Naive thymus-derived CD4-positive, alpha-beta T cell (primary cell): ENCODE measurements around the gene MKS1. TPM values are rescaled to one million over a fixed set of nuclear protein-coding genes. Genes with fewer than 3 reads are reported as not detected.

ENCODE experiments used
- ATAC-seq: fragments of 150-1000 bp; cut with Tn5 transposase; 2 replicates; pipeline ENCODE4 v1.10.0; 2021; ENCODE audit warnings: mild to moderate bottlenecking, moderate library complexity
- CTCF ChIA-PET: fragments of 350-600 bp; sonication (Branson Sonifier 250); formaldehyde crosslinking; loops from one replicate; lab custom pipeline; 2021; ENCODE audit warnings: antibody characterized with exemption; lab: Charles Lee
- POLR2A ChIA-PET: fragments of 350-600 bp; sonication (Branson Sonifier 250); formaldehyde crosslinking; loops from one replicate; lab custom pipeline; 2021; ENCODE audit warnings: antibody characterized with exemption, inconsistent platforms; lab: Charles Lee
- DNase-seq, 9 donors: peaks; one replicate each; pipeline versions ENCODE4 v3.0.0 to v3.0.0-alpha.2; 2020 to 2022; ENCODE audit warnings: mixed read lengths in 1 of 9
- H3K27ac ChIP-seq: one replicate; pipeline ENCODE4 v1.7.0; 2013; ENCODE audit warnings: mild to moderate bottlenecking, low read depth, low read length, moderate library complexity
- H3K27me3 ChIP-seq, 2 donors: one replicate each; pipeline ENCODE4 v1.7.0; 2013; ENCODE audit warnings: low read length in 2 of 2, mild to moderate bottlenecking in 2 of 2, moderate library complexity in 2 of 2; ENCODE audit not compliant: control insufficient read depth in 2 of 2, insufficient read depth in 2 of 2
- H3K36me3 ChIP-seq, 3 experiments: 1 replicate in 2 of 3; 2 replicates in 1 of 3; pipeline ENCODE4 v1.7.0; 2013; ENCODE audit warnings: low read length in 3 of 3, mild to moderate bottlenecking in 3 of 3, moderate library complexity in 1 of 3; ENCODE audit not compliant: insufficient read depth in 3 of 3, control insufficient read depth in 2 of 3
- H3K4me1 ChIP-seq, 2 donors: one replicate each; pipeline ENCODE4 v1.7.0; 2013; ENCODE audit warnings: low read length in 2 of 2, mild to moderate bottlenecking in 2 of 2, moderate library complexity in 1 of 2; ENCODE audit not compliant: control insufficient read depth in 2 of 2, insufficient read depth in 2 of 2
- H3K4me3 ChIP-seq: 2 replicates; pipeline ENCODE4 v1.7.0; 2013; ENCODE audit warnings: mild to moderate bottlenecking, low read length
- H3K9me3 ChIP-seq, 3 experiments: 1 replicate in 2 of 3; 2 replicates in 1 of 3; pipeline ENCODE4 v1.7.0; 2013; ENCODE audit warnings: low read length in 3 of 3; ENCODE audit not compliant: control insufficient read depth in 2 of 3
- H3K27ac Mint-ChIP-seq, 9 donors: one replicate each; pipeline ENCODE4 v1.8.0; 2020 to 2022; ENCODE audit warnings: mixed read lengths in 9 of 9, mild to moderate bottlenecking in 8 of 9, moderate library complexity in 5 of 9, inconsistent platforms in 2 of 9
- H3K27me3 Mint-ChIP-seq, 5 donors: one replicate each; pipeline ENCODE4 v1.8.0; 2021 to 2022; ENCODE audit warnings: mixed read lengths in 5 of 5, mild to moderate bottlenecking in 1 of 5
- H3K36me3 Mint-ChIP-seq, 5 donors: one replicate each; pipeline ENCODE4 v1.8.0; 2020 to 2022; ENCODE audit warnings: mixed read lengths in 5 of 5, mild to moderate bottlenecking in 3 of 5, inconsistent platforms in 1 of 5
- H3K4me1 Mint-ChIP-seq, 7 donors: one replicate each; pipeline ENCODE4 v1.8.0; 2020 to 2022; ENCODE audit warnings: mixed read lengths in 7 of 7, mild to moderate bottlenecking in 3 of 7, inconsistent platforms in 1 of 7
- H3K4me3 Mint-ChIP-seq, 10 donors: one replicate each; pipeline ENCODE4 v1.8.0; 2020 to 2022; ENCODE audit warnings: mild to moderate bottlenecking in 10 of 10, mixed read lengths in 10 of 10, moderate library complexity in 6 of 10, inconsistent platforms in 2 of 10
- H3K9me3 Mint-ChIP-seq, 11 donors: one replicate each; pipeline ENCODE4 v1.8.0; 2020 to 2022; ENCODE audit warnings: mixed read lengths in 11 of 11, mild to moderate bottlenecking in 4 of 11, inconsistent platforms in 1 of 11, moderate library complexity in 1 of 11
- intact Hi-C, 2 donors: fragments of 100-400 bp; cut with micrococcal nuclease; formaldehyde crosslinking; loops; one replicate each; pipeline ENCODE4 v1.15.1; 2023
- polyA plus RNA-seq, 2 donors: library from polyadenylated mRNA; unstranded; fragments of 300-500 nt; fragmentation: Illumina TruSeq; gene quantifications; one replicate each; pipeline ENCODE4 v1.2.3, GENCODE V29; 2021
- total RNA-seq, 6 experiments: library from RNA in 5 of 6; stranded (reverse) in 5 of 6; gene quantifications; 1 replicate in 5 of 6; 2 replicates in 1 of 6; pipeline ENCODE4 v1.2.3 and lab custom pipeline; 2021 to 2026

MKS1 gene
- total and polyA plus RNA-seq, 7 experiments from 2014 or later: 10.0 to 29.1 (median 14.5) TPM

DNA sequence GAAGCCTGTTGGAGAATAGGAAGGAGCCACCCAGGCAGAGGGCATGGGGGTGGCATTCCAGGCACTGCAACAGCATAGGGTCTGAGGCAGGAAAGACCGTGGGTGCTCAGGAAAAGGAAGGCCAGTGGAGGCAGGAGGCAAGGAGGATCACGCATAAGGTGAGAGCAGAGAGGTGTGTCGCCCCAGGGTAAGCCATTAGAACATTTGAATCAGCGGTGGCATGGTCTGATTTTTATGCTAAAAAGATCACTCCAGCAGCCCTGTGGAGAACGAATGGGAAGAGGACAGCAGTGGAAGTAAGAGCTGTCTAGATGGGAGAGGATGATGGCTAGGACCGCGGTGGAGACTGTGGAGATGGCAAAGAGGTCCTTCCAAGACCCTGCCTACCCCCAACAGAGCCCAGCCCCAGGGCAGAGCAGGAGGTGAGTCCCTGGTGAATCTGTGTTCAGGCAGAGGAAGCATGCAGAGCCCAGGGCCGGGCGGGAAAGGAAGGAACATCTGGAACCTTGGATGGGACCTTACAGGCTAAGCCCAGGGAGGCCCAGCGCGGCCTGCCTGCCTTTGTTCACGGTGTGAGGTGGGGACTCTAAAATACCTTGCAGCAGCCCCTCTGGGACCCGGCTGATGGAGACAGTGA lies 27.2 kb upstream of the MKS1 start:
- Mint-ChIP-seq H3K4me1 (peaks cover 0 to 25% (median 11%) of the 10 kb centered on the region in 7 donors), H3K9me3 (no peaks in the 10 kb centered on the region), H3K27me3 (peaks cover 18 to 50% (median 28%) of the 10 kb centered on the region in 5 donors), H3K4me3 (no peak overlapping the region), H3K27ac (no peak overlapping the region), H3K36me3 (no peaks in the 10 kb centered on the region)
- Histone ChIP-seq H3K27me3 (no peaks in the 10 kb centered on the region), H3K4me3 (no peak overlapping the region), H3K27ac (no peak overlapping the region), H3K4me1 (no peaks in the 10 kb centered on the region), H3K36me3 (no peaks in the 10 kb centered on the region), H3K9me3 (no peaks in the 10 kb centered on the region)
- DNase-seq: no peak
- intact Hi-C loops: no loop called here
- ChIA-PET POLR2A (no interaction called here), CTCF (no interaction called here)
- ATAC-seq: no peak

DNA sequence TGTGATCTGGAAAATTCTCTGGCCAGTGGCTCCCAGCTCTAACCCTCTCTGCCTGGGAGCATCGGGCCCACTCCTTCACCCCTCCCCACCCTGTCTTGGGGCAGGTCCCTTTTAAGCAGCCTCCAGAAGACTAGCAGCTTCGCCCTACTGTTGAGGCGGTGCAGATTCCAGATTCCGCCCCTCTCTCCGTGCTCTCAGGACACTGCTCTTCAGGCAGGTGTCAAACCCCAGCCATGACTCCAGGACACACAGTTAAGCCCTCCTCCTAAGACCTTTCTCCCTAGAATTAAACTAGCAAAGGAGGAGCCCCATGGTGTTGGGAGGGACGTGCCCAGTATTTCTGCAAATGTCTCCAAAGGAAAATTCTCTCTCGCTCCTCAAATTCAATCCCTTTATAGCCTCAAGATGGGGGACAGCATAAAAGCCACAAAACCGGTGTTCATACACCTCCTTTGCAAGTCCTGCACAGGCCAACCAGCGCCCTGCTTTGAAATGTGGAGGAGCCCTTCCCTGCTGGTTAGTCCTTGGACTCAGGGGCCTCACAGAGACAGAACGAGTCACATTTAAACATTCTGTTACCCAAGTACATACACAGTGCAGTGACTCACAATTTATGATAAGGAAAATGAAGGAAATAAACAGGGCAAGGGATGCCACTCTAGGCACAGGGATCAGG lies 26.5 kb upstream of the MKS1 start:
- intact Hi-C loops: no loop called here
- no peaks in the 10 kb centered on the region for H3K36me3 ChIP-seq
- Mint-ChIP-seq H3K4me1 (peaks cover 0 to 25% (median 11%) of the 10 kb centered on the region in 7 donors), H3K27me3 (peaks cover 20 to 49% (median 32%) of the 10 kb centered on the region in 5 donors), H3K4me3 (no peak overlapping the region), H3K9me3 (no peaks in the 10 kb centered on the region), H3K36me3 (no peaks in the 10 kb centered on the region), H3K27ac (no peak overlapping the region)
- no peaks in the 10 kb centered on the region for H3K9me3 ChIP-seq
- ChIA-PET CTCF (interaction anchor here (0.6 kb wide), 1 partner anchor 294 kb away, joined by 3 read pairs; no protein-coding TSS in a partner anchor), POLR2A (no interaction called here)
- no peaks in the 10 kb centered on the region for H3K27me3 ChIP-seq
- no peaks in the 10 kb centered on the region for H3K4me1 ChIP-seq
- no peak overlapping the region for H3K4me3 ChIP-seq
- ATAC-seq (no peak), DNase-seq (no peak)
- no peak overlapping the region for H3K27ac ChIP-seq

DNA sequence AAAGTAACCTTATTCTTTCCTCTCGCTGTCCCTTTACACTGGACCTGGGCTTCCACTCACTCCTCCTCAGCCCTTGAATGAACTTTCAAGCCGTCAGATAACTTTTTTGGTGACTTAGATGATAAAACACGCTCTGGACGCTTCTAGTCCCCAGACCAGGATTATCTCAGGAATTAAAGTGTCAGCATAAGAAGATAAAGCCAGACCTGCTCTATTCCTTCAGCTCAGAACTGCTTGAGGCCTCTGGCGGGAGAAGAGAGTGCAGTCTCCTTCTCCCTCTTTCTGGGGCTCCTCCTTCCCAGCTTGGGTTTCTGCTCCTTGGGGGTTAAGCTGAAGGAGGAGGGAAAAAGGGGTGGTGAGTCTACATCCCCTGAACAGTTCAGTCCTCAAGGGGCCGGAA lies 25.9 kb upstream of the MKS1 start:
- ATAC-seq (no peak), DNase-seq (no peak)
- Histone ChIP-seq H3K4me1 (no peaks in the 10 kb centered on the region), H3K27me3 (no peaks in the 10 kb centered on the region), H3K27ac (no peak overlapping the region), H3K36me3 (no peaks in the 10 kb centered on the region), H3K4me3 (no peak overlapping the region), H3K9me3 (no peaks in the 10 kb centered on the region)
- Mint-ChIP-seq H3K36me3 (no peaks in the 10 kb centered on the region), H3K27me3 (peaks cover 23 to 51% (median 33%) of the 10 kb centered on the region in 5 donors), H3K27ac (no peak overlapping the region), H3K4me3 (no peak overlapping the region), H3K9me3 (no peaks in the 10 kb centered on the region), H3K4me1 (peaks cover 0 to 21% (median 7%) of the 10 kb centered on the region in 7 donors)
- ChIA-PET POLR2A (interaction anchor here (0.6 kb wide), 1 partner anchor 219 kb away, joined by 3 read pairs; no protein-coding TSS in a partner anchor), CTCF (interaction anchor here (0.6 kb wide), 1 partner anchor 293 kb away, joined by 3 read pairs; no protein-coding TSS in a partner anchor)
- intact Hi-C loops: no loop called here

DNA sequence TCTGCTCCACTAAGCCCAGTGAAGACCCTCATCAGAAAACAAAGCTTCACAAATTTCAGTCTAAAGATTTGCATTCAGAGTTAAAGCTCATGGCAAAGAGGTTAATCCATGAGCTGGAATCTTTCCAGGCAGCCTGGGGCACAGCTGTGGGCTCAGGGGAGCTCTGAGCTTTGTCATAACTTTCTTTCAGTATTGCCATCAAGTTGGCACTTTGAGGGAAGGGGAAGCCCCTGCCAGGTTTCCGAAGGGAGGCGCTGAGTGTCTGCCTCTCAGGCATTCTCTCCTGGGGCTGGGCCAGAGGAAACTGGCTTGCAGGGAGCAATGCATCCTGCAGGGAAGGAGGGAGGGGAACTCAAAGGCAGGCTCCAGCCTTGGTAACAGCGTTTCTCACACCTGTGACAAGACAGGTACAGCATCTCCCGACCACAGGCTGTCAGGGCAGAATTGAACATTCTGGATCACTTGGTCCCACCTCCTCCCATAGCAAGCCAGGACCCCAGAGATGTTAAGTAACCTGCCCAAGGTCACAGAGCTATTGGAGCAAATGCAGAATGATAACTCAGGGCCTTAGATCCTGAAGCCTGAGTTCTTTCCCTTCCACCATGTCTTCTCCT lies 23.2 kb upstream of the MKS1 start:
- Mint-ChIP-seq H3K27me3 (peaks cover 23 to 66% (median 33%) of the 10 kb centered on the region in 5 donors), H3K9me3 (no peaks in the 10 kb centered on the region), H3K4me1 (peaks cover 0 to 6% (median 0%) of the 10 kb centered on the region in 7 donors), H3K27ac (no peak overlapping the region), H3K36me3 (no peaks in the 10 kb centered on the region), H3K4me3 (no peak overlapping the region)
- no peaks in the 10 kb centered on the region for H3K9me3 ChIP-seq
- ChIA-PET CTCF (interaction anchor here (1.1 kb wide), 1 partner anchor 14 kb away, joined by 3 read pairs; no protein-coding TSS in a partner anchor), POLR2A (no interaction called here)
- H3K27ac ChIP-seq: no peak overlapping the region
- no peak for ATAC-seq
- H3K4me1 ChIP-seq: no peaks in the 10 kb centered on the region
- no peak overlapping the region for H3K4me3 ChIP-seq
- no peaks in the 10 kb centered on the region for H3K36me3 ChIP-seq
- no peak for DNase-seq
- no peaks in the 10 kb centered on the region for H3K27me3 ChIP-seq
- intact Hi-C loops: no loop called here

DNA sequence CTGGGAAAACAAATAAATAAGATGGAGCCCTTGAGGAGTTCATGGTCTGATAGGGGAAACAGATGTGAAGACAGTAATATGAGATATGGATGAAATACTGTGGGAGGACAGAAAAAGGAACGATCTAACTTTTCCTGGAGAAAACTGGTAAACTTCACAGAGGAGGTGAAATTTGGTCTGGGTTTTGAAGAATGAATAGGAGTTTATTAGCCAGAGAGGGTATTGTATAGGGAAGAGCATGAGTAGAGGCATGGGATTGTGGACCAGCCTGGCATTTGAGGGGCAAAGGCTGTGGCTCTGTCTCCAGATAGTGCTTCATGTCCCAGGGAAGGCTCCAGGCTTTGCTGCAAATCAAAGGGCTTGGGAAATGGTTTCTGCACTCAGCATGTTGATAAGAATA lies 20.9 kb upstream of the MKS1 start:
- peaks cover 0 to 6% (median 0%) of the 10 kb centered on the region in 7 donors for H3K4me1 Mint-ChIP-seq
- ChIA-PET CTCF (interaction anchor here (1.5 kb wide), 1 partner anchor 10 kb away, joined by 7 read pairs; no protein-coding TSS in a partner anchor), POLR2A (no interaction called here)
- H3K36me3 ChIP-seq: no peaks in the 10 kb centered on the region
- H3K27ac Mint-ChIP-seq: no peak overlapping the region
- H3K9me3 ChIP-seq: no peaks in the 10 kb centered on the region
- intact Hi-C loops: no loop called here
- no peak overlapping the region for H3K27ac ChIP-seq
- H3K27me3 Mint-ChIP-seq: peaks cover 29 to 80% (median 41%) of the 10 kb centered on the region in 5 donors
- no peak for ATAC-seq
- H3K4me1 ChIP-seq: no peaks in the 10 kb centered on the region
- H3K9me3 Mint-ChIP-seq: no peaks in the 10 kb centered on the region
- H3K27me3 ChIP-seq: no peaks in the 10 kb centered on the region
- H3K4me3 Mint-ChIP-seq: no peak overlapping the region
- H3K4me3 ChIP-seq: no peak overlapping the region
- H3K36me3 Mint-ChIP-seq: no peaks in the 10 kb centered on the region
- no peak for DNase-seq

DNA sequence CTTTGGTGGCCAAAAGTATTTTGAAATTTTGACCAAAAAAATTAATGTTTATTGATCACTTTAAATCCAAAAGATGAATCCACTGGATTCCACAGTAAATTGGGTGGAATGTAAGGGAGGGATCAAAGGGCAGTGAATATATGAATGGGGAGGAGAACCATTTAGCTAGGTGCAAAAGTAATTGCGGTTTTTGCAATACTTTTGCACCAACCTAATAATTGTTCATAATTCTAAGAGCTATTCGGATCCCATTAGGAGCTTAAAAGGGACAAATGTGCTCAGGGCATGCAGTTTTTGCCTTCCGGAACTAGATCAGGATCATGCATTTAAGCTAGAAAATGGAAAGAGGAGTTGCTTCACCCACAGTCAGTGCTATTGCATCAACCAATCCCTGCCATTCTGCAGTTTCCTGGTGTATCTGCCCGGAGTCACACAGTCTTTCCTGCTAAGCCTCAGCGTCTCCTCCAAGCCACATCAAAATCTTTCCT lies 19.1 kb upstream of the MKS1 start, which contains the start of gene LPO:
Gene LPO, plus strand, starts transcription at position 438 of the 488 bp plus-strand sequence. CDS start 4,396 bp downstream, outside the sequence.
- Mint-ChIP-seq H3K4me3 (no peak within 1 kb of the TSS), H3K27me3 (peaks cover 31 to 80% (median 35%) of the 10 kb centered on the region in 5 donors), H3K4me1 (no peaks in the 10 kb centered on the region), H3K27ac (peak within 1 kb of the TSS in 1 of 9 donors; percentile 43), H3K9me3 (no peaks in the 10 kb centered on the region), H3K36me3 (no peaks in the 10 kb centered on the region)
- H3K27me3 ChIP-seq: no peaks in the 10 kb centered on the region
- ATAC-seq: no peak
- intact Hi-C loops: no loop called here
- H3K4me1 ChIP-seq: no peaks in the 10 kb centered on the region
- ChIA-PET POLR2A (interaction anchor here (0.7 kb wide), 1 partner anchor 99 kb away, joined by 3 read pairs; no protein-coding TSS in a partner anchor), CTCF (interaction anchor here (0.6 to 2.4 kb wide), 4 partner anchors 10 to 224 kb away, joined by 3 to 6 read pairs (median 4); no protein-coding TSS in a partner anchor)
- H3K27ac ChIP-seq: no peak within 1 kb of the TSS
- no peaks in the 10 kb centered on the region for H3K36me3 ChIP-seq
- DNase-seq: no peak
- H3K9me3 ChIP-seq: no peaks in the 10 kb centered on the region
- no peak within 1 kb of the TSS for H3K4me3 ChIP-seq
